GM18873 (cell line): ENCODE measurements around the gene ST8SIA4.

Experiments used
- ATAC-seq: cut with Tn5 transposase; IDR thresholded peaks from one replicate; pipeline ENCODE4 v1.9.1; 2021; ENCODE audit warnings: mild to moderate bottlenecking, moderate library complexity, moderate number of reproducible peaks; ENCODE audit not compliant: unreplicated experiment, low FRiP score

Gene ST8SIA4

GRCh38 chr5:100872408-100873190, 30.5 kb downstream of the ST8SIA4 start:
- ATAC-seq, result peak; percentile 63

GRCh38 chr5:100867039-100867562, 36.0 kb downstream of the ST8SIA4 start:
- no peak for ATAC-seq

- no peak for ATAC-seq
Observed at GRCh38 chr5:100864931-100865330, 38.2 kb downstream of the ST8SIA4 start.

GRCh38 chr5:100863739-100864138, 39.3 kb downstream of the ST8SIA4 start:
- no peak for ATAC-seq

- no peak for ATAC-seq
Observed at GRCh38 chr5:100861148-100861547, 41.9 kb downstream of the ST8SIA4 start.

GRCh38 chr5:100860407-100860806, 42.7 kb downstream of the ST8SIA4 start:
- ATAC-seq, result peak; percentile 53

- no peak for ATAC-seq
Observed at GRCh38 chr5:100858987-100859545, 44.0 kb downstream of the ST8SIA4 start.

GRCh38 chr5:100856462-100856861, 46.6 kb downstream of the ST8SIA4 start:
- ATAC-seq, result no peak

GRCh38 chr5:100855937-100856430, 47.1 kb downstream of the ST8SIA4 start:
- no peak for ATAC-seq

GRCh38 chr5:100855295-100855694, 47.8 kb downstream of the ST8SIA4 start:
- ATAC-seq, result no peak

- no peak for ATAC-seq
Observed at GRCh38 chr5:100854591-100854990, 48.5 kb downstream of the ST8SIA4 start.

GRCh38 chr5:100853582-100853981, 49.5 kb downstream of the ST8SIA4 start:
- no peak for ATAC-seq

- peak; percentile 96 for ATAC-seq
Observed at GRCh38 chr5:100852988-100853449, 50.1 kb downstream of the ST8SIA4 start.

GRCh38 chr5:100852051-100852450, 51.0 kb downstream of the ST8SIA4 start:
- ATAC-seq, result no peak

GRCh38 chr5:100846772-100847171, 56.3 kb downstream of the ST8SIA4 start:
- ATAC-seq, result no peak

GRCh38 chr5:100842080-100842479, 61.0 kb downstream of the ST8SIA4 start:
- no peak for ATAC-seq

- no peak for ATAC-seq
Observed at GRCh38 chr5:100841358-100842076, 61.6 kb downstream of the ST8SIA4 start.

- ATAC-seq, result no peak
Observed at GRCh38 chr5:100840789-100841188, 62.3 kb downstream of the ST8SIA4 start.

- peak; percentile 76 for ATAC-seq
Observed at GRCh38 chr5:100840370-100840769, 62.7 kb downstream of the ST8SIA4 start.

GRCh38 chr5:100838048-100838473, 65.0 kb downstream of the ST8SIA4 start:
- ATAC-seq, result no peak

- ATAC-seq, result no peak
Observed at GRCh38 chr5:100834519-100834918, 68.6 kb downstream of the ST8SIA4 start.
